MM.1S (cell line): ENCODE results near the gene AQP2.

Source experiments
- DNase-seq: peaks from one replicate; pipeline ENCODE4 v3.0.0-alpha.2; 2015
- H2AFZ ChIP-seq: fragments of 300-600 bp; sonication (generic); 2 replicates; pipeline ENCODE4 v1.6.0; 2016; ENCODE audit warnings: antibody characterized with exemption, low read length
- H3F3A ChIP-seq: fragments of 300-600 bp; sonication (generic); 2 replicates; pipeline ENCODE4 v1.6.1; 2016; ENCODE audit warnings: mild to moderate bottlenecking, antibody characterized with exemption, low read length, moderate library complexity, mixed read lengths; ENCODE audit not compliant: insufficient read depth
- H3K27ac ChIP-seq: fragments of 300-600 bp; sonication (generic); 2 replicates; pipeline ENCODE4 v1.5.1; 2016; ENCODE audit warnings: mild to moderate bottlenecking, low read length
- H3K27me3 ChIP-seq: fragments of 300-600 bp; sonication (generic); replicated peaks from 2 replicates; pipeline ENCODE4 v1.6.0; 2016; ENCODE audit warnings: low read length; ENCODE audit not compliant: insufficient read depth
- H3K36me3 ChIP-seq: fragments of 300-600 bp; sonication (generic); replicated peaks from 2 replicates; pipeline ENCODE4 v1.6.1; 2016; ENCODE audit warnings: mild to moderate bottlenecking, low read length, mixed read lengths; ENCODE audit not compliant: insufficient read depth
- H3K4me1 ChIP-seq: fragments of 300-600 bp; sonication (generic); 2 replicates; pipeline ENCODE4 v1.6.1; 2016; ENCODE audit warnings: low read length, mixed read lengths
- H3K4me2 ChIP-seq: fragments of 300-600 bp; sonication (generic); 2 replicates; pipeline ENCODE4 v1.6.0; 2016; ENCODE audit warnings: low read depth, low read length
- H3K4me3 ChIP-seq: fragments of 300-600 bp; sonication (generic); 2 replicates; pipeline ENCODE4 v1.5.1; 2016; ENCODE audit warnings: low read length, mixed read lengths
- H3K79me2 ChIP-seq: fragments of 300-600 bp; sonication (generic); 2 replicates; pipeline ENCODE4 v1.6.1; 2016; ENCODE audit warnings: mixed run types, low read length, mixed read lengths
- H3K9ac ChIP-seq: fragments of 300-600 bp; sonication (generic); 2 replicates; pipeline ENCODE4 v1.6.1; 2016; ENCODE audit warnings: low read length, mixed read lengths
- H3K9me2 ChIP-seq: fragments of 300-600 bp; sonication (generic); replicated peaks from 2 replicates; pipeline ENCODE4 v1.6.1; 2016; ENCODE audit warnings: mild to moderate bottlenecking, low read length, mixed read lengths; ENCODE audit not compliant: insufficient read depth
- H3K9me3 ChIP-seq: fragments of 300-600 bp; sonication (generic); replicated peaks from 2 replicates; pipeline ENCODE4 v1.6.1; 2016; ENCODE audit warnings: mild to moderate bottlenecking, low read length, mixed read lengths; ENCODE audit not compliant: insufficient read depth
- H4K20me1 ChIP-seq: fragments of 300-600 bp; sonication (generic); 2 replicates; pipeline ENCODE4 v1.6.1; 2016; ENCODE audit warnings: mild to moderate bottlenecking, low read length, moderate library complexity, mixed read lengths; ENCODE audit not compliant: insufficient read depth
- CTCF ChIP-seq: fragments of 300-600 bp; sonication (generic); IDR thresholded peaks from 2 replicates; pipeline ENCODE4 v1.5.1; 2016; ENCODE audit warnings: antibody characterized with exemption, low read length, mixed read lengths
- EZH2 ChIP-seq: fragments of 300-600 bp; sonication (generic); optimal IDR thresholded peaks from 2 replicates; pipeline ENCODE3; 2017; ENCODE audit warnings: low read depth, mild to moderate bottlenecking, antibody characterized with exemption, low read length, mixed read lengths
- EZH2phosphoT487 ChIP-seq: fragments of 300-600 bp; sonication (generic); IDR thresholded peaks from 2 replicates; pipeline ENCODE4 v1.6.1; 2018; ENCODE audit warnings: antibody characterized with exemption, low read length

Gene AQP2

DNA sequence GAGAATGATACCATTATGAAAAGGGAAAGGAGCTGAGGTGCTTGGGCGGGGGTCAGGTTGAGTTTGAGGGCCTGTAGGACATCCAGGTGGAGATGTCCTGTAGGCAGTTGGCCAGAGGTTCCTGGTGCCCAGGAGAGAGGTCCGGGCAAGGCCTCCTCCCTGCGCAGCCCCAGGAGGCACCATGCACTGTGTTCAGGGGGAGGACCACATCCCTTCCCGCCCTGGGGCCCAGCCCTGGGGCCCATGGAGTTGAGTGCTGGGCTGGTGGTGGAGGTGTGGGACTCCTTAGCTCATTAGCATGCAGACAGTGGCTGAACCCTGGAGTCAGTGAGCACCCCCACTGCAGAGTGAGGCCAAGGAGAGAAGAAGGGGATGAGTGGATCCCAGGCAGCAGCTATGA, 41.2 kb upstream of the AQP2 start:
- Histone ChIP-seq H2AFZ (no peak overlapping the region), H3K4me2 (no peak overlapping the region), H3K9ac (no peak overlapping the region), H3K4me1 (no peaks in the 10 kb centered on the region), H3K4me3 (no peak overlapping the region), H3K79me2 (no peaks in the 10 kb centered on the region), H3K9me2 (no peaks in the 10 kb centered on the region), H3F3A (no peaks in the 10 kb centered on the region), H3K27ac (no peak overlapping the region), H3K9me3 (no peaks in the 10 kb centered on the region), H4K20me1 (no peaks in the 10 kb centered on the region), H3K36me3 (no peaks in the 10 kb centered on the region), H3K27me3 (peaks cover 3% of the 10 kb centered on the region; the same call in 1 of the 2 replicates)
- no peak for DNase-seq
- TF ChIP-seq EZH2phosphoT487 (no peak), EZH2 (no peak), CTCF (no peak)

DNA sequence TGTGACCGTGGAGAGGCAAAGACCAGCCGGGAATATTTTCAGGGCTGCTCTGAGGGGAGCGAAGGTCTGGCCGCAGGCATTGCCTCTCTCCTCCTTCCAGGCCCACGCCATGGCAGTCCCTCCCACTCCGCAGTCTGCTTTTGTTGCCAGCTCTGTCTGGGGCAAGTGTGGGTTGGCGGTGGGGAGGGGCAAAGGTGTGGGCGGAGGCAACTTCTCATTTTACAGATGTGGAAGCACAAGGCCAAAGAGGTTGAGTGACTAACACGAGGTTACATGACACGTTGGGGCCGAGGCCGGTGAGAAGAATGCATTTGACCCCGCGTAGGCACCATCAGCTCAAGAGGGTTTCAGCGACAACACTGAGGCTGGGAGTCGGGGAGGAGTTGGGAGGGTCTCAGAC, 40.7 kb upstream of the AQP2 start:
- H3K79me2 ChIP-seq, result no peaks in the 10 kb centered on the region
- no peak for TF ChIP-seq EZH2phosphoT487
- no peak for TF ChIP-seq EZH2
- no peak for TF ChIP-seq CTCF
- no peak overlapping the region for H3K4me2 ChIP-seq
- no peaks in the 10 kb centered on the region for H3K9me3 ChIP-seq
- DNase-seq, result no peak
- no peak overlapping the region for H2AFZ ChIP-seq
- H3K27ac ChIP-seq, result no peak overlapping the region
- no peaks in the 10 kb centered on the region for H3K9me2 ChIP-seq
- H3K27me3 ChIP-seq, result no peaks in the 10 kb centered on the region
- no peaks in the 10 kb centered on the region for H3F3A ChIP-seq
- no peak overlapping the region for H3K9ac ChIP-seq
- H3K4me3 ChIP-seq, result no peak overlapping the region
- no peaks in the 10 kb centered on the region for H3K4me1 ChIP-seq
- no peaks in the 10 kb centered on the region for H3K36me3 ChIP-seq
- H4K20me1 ChIP-seq, result no peaks in the 10 kb centered on the region

- no peaks in the 10 kb centered on the region for H3K4me1 ChIP-seq
- H3K9me2 ChIP-seq, result no peaks in the 10 kb centered on the region
- no peaks in the 10 kb centered on the region for H3K9me3 ChIP-seq
- no peak overlapping the region for H3K4me2 ChIP-seq
- H3K36me3 ChIP-seq, result no peaks in the 10 kb centered on the region
- no peak overlapping the region for H3K4me3 ChIP-seq
- DNase-seq, result no peak
- H2AFZ ChIP-seq, result no peak overlapping the region
- TF ChIP-seq CTCF (no peak), EZH2phosphoT487 (no peak), EZH2 (no peak)
- H4K20me1 ChIP-seq, result no peaks in the 10 kb centered on the region
- H3K27me3 ChIP-seq, result no peaks in the 10 kb centered on the region
- H3K27ac ChIP-seq, result no peak overlapping the region
- H3K9ac ChIP-seq, result no peak overlapping the region
- no peaks in the 10 kb centered on the region for H3K79me2 ChIP-seq
- H3F3A ChIP-seq, result no peaks in the 10 kb centered on the region
Measured at GRCh38 chr12:49910331-49911212, 40.0 kb upstream of the AQP2 start.
